IMR-90 (cell line): ENCODE measurements around the gene MLYCD. TPM values are rescaled to one million over a fixed set of nuclear protein-coding genes. Genes with fewer than 3 reads are reported as not detected.

ENCODE experiments used
- ATAC-seq: fragments of 200-7000 bp; cut with Tn5 transposase; 2 replicates; pipeline ENCODE4 v1.9.1; 2020; ENCODE audit warnings: low read depth, mild to moderate bottlenecking, moderate library complexity
- BruUV-seq: library from RNA; stranded (reverse); fragments of 400-500 nt; replicated peaks from 2 replicates; lab custom pipeline; 2021; lab: Mats Ljungman, UMichigan
- CTCF ChIA-PET: fragments of 300-600 bp; formaldehyde crosslinking; extraction: SDS; loops from one replicate; lab custom pipeline; 2021; ENCODE audit warnings: antibody characterized with exemption; lab: Yijun Ruan, JAX
- POLR2A ChIA-PET: fragments of 300-600 bp; sonication (Branson Sonifier 250); formaldehyde crosslinking; loops from one replicate; lab custom pipeline; 2022; ENCODE audit warnings: antibody characterized with exemption; ENCODE audit not compliant: unreplicated experiment; lab: Charles Lee
- DNase-seq: peaks from one replicate; pipeline ENCODE4 v3.0.0; 2013
- H2AFZ ChIP-seq: replicated peaks from 2 replicates; pipeline ENCODE3; 2013; ENCODE audit warnings: low read length, mild to moderate bottlenecking; ENCODE audit not compliant: poor library complexity
- H2AK5ac ChIP-seq: 2 replicates; pipeline ENCODE4 v1.6.1; 2013; ENCODE audit warnings: low read depth, low read length, inconsistent platforms
- H2AK9ac ChIP-seq: replicated peaks from 2 replicates; pipeline ENCODE3; 2013; ENCODE audit warnings: mild to moderate bottlenecking, low read depth, low read length, moderate library complexity; ENCODE audit not compliant: poor library complexity
- H2BK120ac ChIP-seq: 2 replicates; pipeline ENCODE4 v1.6.1; 2013; ENCODE audit warnings: low read depth, low read length, inconsistent platforms
- H2BK15ac ChIP-seq: 3 replicates; pipeline ENCODE4 v1.6.1; 2013; ENCODE audit warnings: low read depth, low read length, inconsistent platforms
- H2BK20ac ChIP-seq: 2 replicates; pipeline ENCODE4 v1.6.1; 2013; ENCODE audit warnings: low read depth, mild to moderate bottlenecking, inconsistent platforms, low read length, moderate library complexity
- H2BK5ac ChIP-seq: 2 replicates; pipeline ENCODE4 v1.6.1; 2013; ENCODE audit warnings: mild to moderate bottlenecking, low read depth, low read length, inconsistent platforms; ENCODE audit not compliant: poor library complexity, severe bottlenecking
- H3K14ac ChIP-seq: replicated peaks from 2 replicates; pipeline ENCODE4 v1.6.1; 2013; ENCODE audit warnings: low read depth, low read length, inconsistent platforms
- H3K18ac ChIP-seq: 2 replicates; pipeline ENCODE4 v1.6.1; 2013; ENCODE audit warnings: low read depth, low read length, control low read depth
- H3K23ac ChIP-seq: 2 replicates; pipeline ENCODE4 v1.6.1; 2013; ENCODE audit warnings: low read depth, low read length, inconsistent platforms
- H3K27ac ChIP-seq: 2 replicates; pipeline ENCODE4 v1.5.1; 2013; ENCODE audit warnings: mild to moderate bottlenecking, control low read depth, low read length; ENCODE audit not compliant: insufficient read depth
- H3K27me3 ChIP-seq: 2 replicates; pipeline ENCODE4 v1.6.1; 2013; ENCODE audit warnings: low read length; ENCODE audit not compliant: control insufficient read depth, insufficient read depth
- H3K36me3 ChIP-seq: 2 replicates; pipeline ENCODE4 v1.6.1; 2013; ENCODE audit warnings: low read length, mixed read lengths; ENCODE audit not compliant: control insufficient read depth, insufficient read depth
- H3K4ac ChIP-seq: 2 replicates; pipeline ENCODE4 v1.6.1; 2013; ENCODE audit warnings: low read depth, low read length, inconsistent platforms
- H3K4me1 ChIP-seq: 2 replicates; pipeline ENCODE4 v1.6.1; 2013; ENCODE audit warnings: low read length, mixed read lengths; ENCODE audit not compliant: control insufficient read depth, insufficient read depth
- H3K4me2 ChIP-seq: 2 replicates; pipeline ENCODE4 v1.6.1; 2013; ENCODE audit warnings: low read depth, mild to moderate bottlenecking, control low read depth, low read length, moderate library complexity
- H3K4me3 ChIP-seq: 2 replicates; pipeline ENCODE4 v1.5.1; 2013; ENCODE audit warnings: low read depth, mild to moderate bottlenecking, control low read depth, low read length, moderate library complexity; ENCODE audit not compliant: insufficient read depth
- H3K56ac ChIP-seq: 2 replicates; pipeline ENCODE4 v1.6.1; 2013; ENCODE audit warnings: low read length, inconsistent platforms; ENCODE audit not compliant: insufficient read depth; ENCODE audit errors: extremely low read depth
- H3K79me1 ChIP-seq, 2 experiments: 2 replicates each; pipeline ENCODE4 v1.6.1; 2013; ENCODE audit warnings: low read length in 2 of 2, inconsistent platforms in 1 of 2, low read depth in 1 of 2
- H3K9ac ChIP-seq: 2 replicates; pipeline ENCODE4 v1.6.1; 2013; ENCODE audit warnings: low read depth, low read length, control low read depth
- H3K9me1 ChIP-seq: 2 replicates; pipeline ENCODE4 v1.6.1; 2013; ENCODE audit warnings: low read length, inconsistent platforms; ENCODE audit not compliant: insufficient read depth
- H3K9me3 ChIP-seq: 2 replicates; pipeline ENCODE4 v1.6.1; 2013; ENCODE audit warnings: low read length; ENCODE audit not compliant: control insufficient read depth, insufficient read depth
- H4K20me1 ChIP-seq: 2 replicates; pipeline ENCODE4 v1.6.1; 2013; ENCODE audit warnings: low read length, inconsistent platforms; ENCODE audit not compliant: insufficient read depth
- H4K5ac ChIP-seq: 2 replicates; pipeline ENCODE4 v1.6.1; 2013; ENCODE audit warnings: mild to moderate bottlenecking, low read depth, low read length, control low read depth
- H4K8ac ChIP-seq, 2 experiments: 2 replicates each; pipeline ENCODE4 v1.6.1; 2013; ENCODE audit warnings: low read depth in 2 of 2, low read length in 2 of 2, control low read depth in 1 of 2, inconsistent platforms in 1 of 2
- H4K91ac ChIP-seq: 2 replicates; pipeline ENCODE4 v1.6.1; 2013; ENCODE audit warnings: low read depth, low read length, inconsistent platforms; ENCODE audit not compliant: insufficient read depth
- BHLHE40 ChIP-seq: fragments of 150-350 bp; IDR thresholded peaks from 2 replicates; pipeline ENCODE4 v1.6.1; 2016; ENCODE audit warnings: mild to moderate bottlenecking, low read depth, low read length
- CEBPB ChIP-seq: IDR thresholded peaks from 2 replicates; pipeline ENCODE4 v1.6.1; 2012; ENCODE audit warnings: low read depth, low read length, improper control_type of control experiment
- FOS ChIP-seq: fragments of 150-350 bp; IDR thresholded peaks from 2 replicates; pipeline ENCODE4 v1.6.1; 2016; ENCODE audit warnings: low read depth, low read length
- MAFK ChIP-seq: IDR thresholded peaks from 2 replicates; pipeline ENCODE4 v1.6.1; 2012; ENCODE audit warnings: low read depth, low read length, improper control_type of control experiment
- MAZ ChIP-seq: IDR thresholded peaks from 2 replicates; pipeline ENCODE4 v1.6.1; 2012; ENCODE audit warnings: low read depth, mild to moderate bottlenecking, low read length, improper control_type of control experiment, moderate library complexity, borderline replicate concordance
- MXI1 ChIP-seq: IDR thresholded peaks from 2 replicates; pipeline ENCODE4 v1.6.1; 2012; ENCODE audit warnings: low read depth, mild to moderate bottlenecking, low read length, moderate library complexity, borderline replicate concordance
- POLR2A ChIP-seq: IDR thresholded peaks from 2 replicates; pipeline ENCODE4 v1.6.1; 2012; ENCODE audit warnings: mild to moderate bottlenecking, low read depth, low read length
- RAD21 ChIP-seq: IDR thresholded peaks from 2 replicates; pipeline ENCODE4 v1.6.1; 2012; ENCODE audit warnings: low read length, improper control_type of control experiment
- RCOR1 ChIP-seq: IDR thresholded peaks from 2 replicates; pipeline ENCODE4 v1.6.1; 2012; ENCODE audit warnings: mild to moderate bottlenecking, low read length, improper control_type of control experiment; ENCODE audit not compliant: insufficient replicate concordance
- RFX5 ChIP-seq: IDR thresholded peaks from 2 replicates; pipeline ENCODE4 v1.8.0; 2012; ENCODE audit warnings: low read depth, mild to moderate bottlenecking, low read length, moderate library complexity
- SMC3 ChIP-seq: fragments of 150-350 bp; IDR thresholded peaks from 2 replicates; pipeline ENCODE4 v1.6.1; 2016; ENCODE audit warnings: low read depth, mild to moderate bottlenecking, antibody characterized with exemption, low read length, moderate library complexity
- WGBS, 2 experiments: methylation state at CpG; one replicate each; pipeline versions ENCODE4 v1.1.5 to v1.1.7; 2013; ENCODE audit warnings: missing lambda C conversion rate in 2 of 2; ENCODE audit not compliant: insufficient read length in 1 of 2; ENCODE audit errors: extremely low coverage in 2 of 2; 5-methylcytosine and 5-hydroxymethylcytosine counted together
- dilution Hi-C: fragments of 300-500 bp; cut with HindIII; formaldehyde crosslinking; loops from one replicate; pipeline ENCODE4 v1.14.3; 2018; ENCODE audit warnings: low sequenced_read_pairs; ENCODE audit not compliant: unreplicated experiment
- in situ Hi-C: fragments of 300-500 bp; cut with MboI; formaldehyde crosslinking; loops from 3 replicates; pipeline ENCODE4 v1.14.3; 2019; ENCODE audit warnings: low sequenced_read_pairs, inconsistent platforms, mixed read lengths
- intact Hi-C: fragments of 100-400 bp; cut with micrococcal nuclease; formaldehyde crosslinking; loops from 2 replicates; pipeline ENCODE4 v1.10.0; 2022
- polyA plus RNA-seq, 3 experiments: library from polyadenylated mRNA; depleted of rRNA; stranded (reverse); fragments of >200 nt; gene quantifications; 2 replicates each; pipeline ENCODE4 v1.2.3, GENCODE V29; 2012; ENCODE audit warnings: low replicate concordance in 1 of 3
- total RNA-seq: library from RNA; depleted of rRNA; stranded (reverse); fragments of >200 nt; gene quantifications from 2 replicates; pipeline ENCODE4 v1.2.3, GENCODE V29; 2012
- TF ChIP-seq, protein P1 (sequence below): fragments of 150-350 bp; IDR thresholded peaks from 2 replicates; pipeline ENCODE4 v1.6.1; 2016; ENCODE audit warnings: low read depth, mild to moderate bottlenecking, low read length, moderate library complexity, borderline replicate concordance
- TF ChIP-seq, protein P2 (sequence below): conservative IDR thresholded peaks from 2 replicates; pipeline ENCODE4 v1.5.1; 2012; ENCODE audit warnings: mild to moderate bottlenecking, low read depth, low read length, improper control_type of control experiment
- TF ChIP-seq, protein P3 (sequence below): fragments of 150-350 bp; IDR thresholded peaks from 2 replicates; pipeline ENCODE4 v1.6.1; 2017; ENCODE audit warnings: mild to moderate bottlenecking, antibody characterized with exemption, low read length, low read depth

MLYCD gene
- total and polyA plus RNA-seq, 2 of the 4 experiments (the other 2 are of a cell fraction): 1.9 to 2.7 TPM

DNA sequence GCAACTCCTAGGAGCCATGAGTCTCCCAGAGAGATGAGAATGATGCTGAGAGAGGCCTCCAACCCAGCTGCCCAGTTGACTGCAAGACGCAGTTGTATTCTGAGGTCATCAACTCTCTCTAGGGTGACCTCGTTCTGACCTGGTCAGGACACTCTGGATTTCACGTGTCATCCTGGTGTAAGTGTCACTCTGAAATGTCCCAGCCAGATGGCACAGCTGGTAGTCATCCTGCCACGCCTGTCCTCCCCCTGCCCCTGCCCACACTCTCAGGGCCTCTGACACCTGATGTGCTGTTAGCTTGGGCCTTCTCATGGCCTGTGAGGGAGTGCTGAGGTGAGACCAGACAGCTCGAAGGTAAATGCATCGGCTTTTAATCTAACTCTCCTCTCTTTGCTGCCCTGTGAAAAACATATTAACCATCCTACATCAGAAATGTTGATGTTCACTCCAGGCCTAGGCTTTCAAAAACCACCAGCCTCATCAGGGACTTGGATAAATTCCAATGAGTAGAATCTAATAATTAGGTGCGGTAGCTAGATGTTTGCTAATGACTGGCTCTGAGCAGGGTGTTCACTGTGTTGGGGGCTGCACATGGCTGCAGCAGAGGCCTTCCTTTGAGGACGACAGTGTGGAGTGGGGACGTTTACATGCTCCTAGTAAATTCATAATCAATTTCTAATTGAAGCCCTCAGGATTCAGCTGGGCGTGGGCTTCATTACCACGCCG lies 13.8 kb downstream of the MLYCD start:
- Histone ChIP-seq H2BK5ac (no peak overlapping the region), H3K27ac (no peak overlapping the region), H2AFZ (peak overlapping the region; percentile 72), H4K91ac (no peak overlapping the region; the same call in 1 of the 2 replicates), H2AK5ac (no peak overlapping the region), H3K9me3 (no peaks in the 10 kb centered on the region), H3K4me2 (no peak overlapping the region), H3K4me3 (no peak overlapping the region), H2BK15ac (no peak overlapping the region), H4K5ac (no peak overlapping the region), H3K18ac (no peak overlapping the region), H2BK20ac (no peak overlapping the region), H3K23ac (no peak overlapping the region), H3K9ac (no peak overlapping the region), H4K8ac (peak overlapping the region in 1 of 2 experiments; percentile 49; a peak in 1 of 4 replicates), H3K36me3 (peaks cover 46% of the 10 kb centered on the region), H3K56ac (no peak overlapping the region), H3K14ac (0 out of 2 replicates have a peak overlapping the region, but pooled peaks have one; percentile 51), H3K79me1 (peaks cover 3 to 8% of the 10 kb centered on the region in 2 experiments; a peak in 1 of 4 replicates), H3K4me1 (peaks cover 3% of the 10 kb centered on the region; the same call in 1 of the 2 replicates), H3K27me3 (no peaks in the 10 kb centered on the region), H2AK9ac (peak overlapping the region; percentile 55), H3K4ac (0 out of 2 replicates have a peak overlapping the region, but pooled peaks have one; percentile 12), H4K20me1 (no peaks in the 10 kb centered on the region; the same call in none of the 2 replicates), H2BK120ac (no peak overlapping the region), H3K9me1 (peaks cover 7% of the 10 kb centered on the region)
- no CpG with 5 or more reads among the region's 12 CpGs for WGBS, 2 experiments
- ChIA-PET POLR2A (no interaction called here), CTCF (no interaction called here)
- no peak for TF ChIP-seq SMC3
- no peak for TF ChIP-seq RAD21
- TF ChIP-seq, protein P1, sequence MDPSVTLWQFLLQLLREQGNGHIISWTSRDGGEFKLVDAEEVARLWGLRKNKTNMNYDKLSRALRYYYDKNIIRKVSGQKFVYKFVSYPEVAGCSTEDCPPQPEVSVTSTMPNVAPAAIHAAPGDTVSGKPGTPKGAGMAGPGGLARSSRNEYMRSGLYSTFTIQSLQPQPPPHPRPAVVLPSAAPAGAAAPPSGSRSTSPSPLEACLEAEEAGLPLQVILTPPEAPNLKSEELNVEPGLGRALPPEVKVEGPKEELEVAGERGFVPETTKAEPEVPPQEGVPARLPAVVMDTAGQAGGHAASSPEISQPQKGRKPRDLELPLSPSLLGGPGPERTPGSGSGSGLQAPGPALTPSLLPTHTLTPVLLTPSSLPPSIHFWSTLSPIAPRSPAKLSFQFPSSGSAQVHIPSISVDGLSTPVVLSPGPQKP: no peak
- TF ChIP-seq, protein P2, sequence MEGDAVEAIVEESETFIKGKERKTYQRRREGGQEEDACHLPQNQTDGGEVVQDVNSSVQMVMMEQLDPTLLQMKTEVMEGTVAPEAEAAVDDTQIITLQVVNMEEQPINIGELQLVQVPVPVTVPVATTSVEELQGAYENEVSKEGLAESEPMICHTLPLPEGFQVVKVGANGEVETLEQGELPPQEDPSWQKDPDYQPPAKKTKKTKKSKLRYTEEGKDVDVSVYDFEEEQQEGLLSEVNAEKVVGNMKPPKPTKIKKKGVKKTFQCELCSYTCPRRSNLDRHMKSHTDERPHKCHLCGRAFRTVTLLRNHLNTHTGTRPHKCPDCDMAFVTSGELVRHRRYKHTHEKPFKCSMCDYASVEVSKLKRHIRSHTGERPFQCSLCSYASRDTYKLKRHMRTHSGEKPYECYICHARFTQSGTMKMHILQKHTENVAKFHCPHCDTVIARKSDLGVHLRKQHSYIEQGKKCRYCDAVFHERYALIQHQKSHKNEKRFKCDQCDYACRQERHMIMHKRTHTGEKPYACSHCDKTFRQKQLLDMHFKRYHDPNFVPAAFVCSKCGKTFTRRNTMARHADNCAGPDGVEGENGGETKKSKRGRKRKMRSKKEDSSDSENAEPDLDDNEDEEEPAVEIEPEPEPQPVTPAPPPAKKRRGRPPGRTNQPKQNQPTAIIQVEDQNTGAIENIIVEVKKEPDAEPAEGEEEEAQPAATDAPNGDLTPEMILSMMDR: no peak
- TF ChIP-seq CEBPB: no peak
- no peak for TF ChIP-seq BHLHE40
- no peak for TF ChIP-seq MAZ
- no peak for TF ChIP-seq RCOR1
- no peak for TF ChIP-seq MXI1
- no peak for TF ChIP-seq POLR2A
- TF ChIP-seq RFX5: no peak
- TF ChIP-seq, protein P3, sequence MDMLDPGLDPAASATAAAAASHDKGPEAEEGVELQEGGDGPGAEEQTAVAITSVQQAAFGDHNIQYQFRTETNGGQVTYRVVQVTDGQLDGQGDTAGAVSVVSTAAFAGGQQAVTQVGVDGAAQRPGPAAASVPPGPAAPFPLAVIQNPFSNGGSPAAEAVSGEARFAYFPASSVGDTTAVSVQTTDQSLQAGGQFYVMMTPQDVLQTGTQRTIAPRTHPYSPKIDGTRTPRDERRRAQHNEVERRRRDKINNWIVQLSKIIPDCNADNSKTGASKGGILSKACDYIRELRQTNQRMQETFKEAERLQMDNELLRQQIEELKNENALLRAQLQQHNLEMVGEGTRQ: no peak
- TF ChIP-seq MAFK: no peak
- no peak for TF ChIP-seq FOS
- intact Hi-C loops: no loop called here
- BruUV-seq: no TSS peak
- dilution Hi-C loops: no loop called here
- ATAC-seq (peak; percentile 52), DNase-seq (no peak)
- in situ Hi-C loops: no loop called here
